Pancreas (tissue), 10 donors: Measurements from ENCODE around the gene CXADR. TPM values are rescaled to one million over a fixed set of nuclear protein-coding genes. Genes with fewer than 3 reads are reported as not detected.

Experiments
- ATAC-seq, 4 donors: fragments of 200-7000 bp; cut with Tn5 transposase; one replicate each; pipeline versions ENCODE4 v1.8.0 to v1.9.1; 2020; ENCODE audit warnings: mild to moderate bottlenecking in 4 of 4, moderate library complexity in 4 of 4
- DNase-seq, 6 donors: peaks; one replicate each; pipeline ENCODE4 v3.0.0-alpha.2; 2020
- FAIRE-seq: peaks from 2 replicates; lab custom pipeline; 2012; peaks lifted over from hg19 to GRCh38; lab: Jason Lieb, UNC
- H3K27ac ChIP-seq, 4 donors: fragments of 200-600 bp; sonication (generic); 1 replicate in 3 of 4; 2 replicates in 1 of 4; pipeline versions ENCODE4 v1.5.0 to v1.8.0; 2020
- H3K27me3 ChIP-seq, 4 donors: fragments of 200-600 bp; one replicate each; pipeline ENCODE4 v1.8.0; 2021
- H3K36me3 ChIP-seq, 3 donors: fragments of 200-600 bp; sonication (generic) in 1 of 3; one replicate each; pipeline versions ENCODE4 v1.5.0 to v1.8.0; 2020 to 2021
- H3K4me1 ChIP-seq, 3 donors: fragments of 200-600 bp; one replicate each; pipeline ENCODE4 v1.8.0; 2021
- H3K4me3 ChIP-seq, 4 donors: fragments of 200-600 bp; sonication (generic) in 2 of 4; one replicate each; pipeline versions ENCODE4 v1.5.0 to v1.8.0; 2020 to 2021
- H3K9me3 ChIP-seq, 4 donors: fragments of 200-600 bp; one replicate each; pipeline ENCODE4 v1.8.0; 2021
- WGBS, 2 donors: extraction: QIAGEN DNeasy Blood & Tissue Kit; methylation state at CpG; one replicate each; pipeline ENCODE4 v1.1.7; 2013; 5-methylcytosine and 5-hydroxymethylcytosine counted together
- intact Hi-C, 3 donors: fragments of 100-400 bp; cut with DNase I; formaldehyde crosslinking; loops; one replicate each; pipeline versions ENCODE4 v1.11.1 to v1.14.2; 2022
- polyA plus RNA-seq, 2 donors: library from polyadenylated mRNA; stranded (reverse); fragments of 200-250 nt; gene quantifications; one replicate each; pipeline ENCODE4 v1.2.3, GENCODE V29; 2013
- total RNA-seq, 6 donors: library from RNA; stranded (reverse); fragmentation: NEBNext Ultra II Directional in 4 of 6; extraction: Animal tissue kit (Norgen Biotek cat#: 25700) in 4 of 6; gene quantifications; one replicate each; pipeline versions ENCODE4 v1.2.1 to v1.2.4, GENCODE V29; 2021 to 2023
- TF ChIP-seq, protein P1 (sequence below), 4 donors: fragments of 200-600 bp; sonication (generic) in 3 of 4; IDR thresholded peaks; one replicate each; pipeline versions ENCODE4 v1.5.0 to v1.8.0; 2021; ENCODE audit warnings: antibody characterized with exemption in 4 of 4
- donor health status: healthy with polysubstance abuse.
- donor health status: DM: no; HTN: no; CAD: no; lungs with moderate emphysema.
- donor health status: DM: no; HTN: no; CAD: no.
- donor health status: control.
- donor health status: control.
- donor health status: Bipolar disorder and iron deficiency.
- donor health status: DM: yes; HTN: yes; CAD: no.
- donor health status: DM: no; HTN: no; CAD: no.
- donor health status: DM: no; HTN: no; CAD: no.
- donor health status: DM: yes; HTN: yes; CAD: no.

CXADR gene
- total and polyA plus RNA-seq, 8 donors, result 5.1 to 24.8 (median 15.1) TPM

DNA sequence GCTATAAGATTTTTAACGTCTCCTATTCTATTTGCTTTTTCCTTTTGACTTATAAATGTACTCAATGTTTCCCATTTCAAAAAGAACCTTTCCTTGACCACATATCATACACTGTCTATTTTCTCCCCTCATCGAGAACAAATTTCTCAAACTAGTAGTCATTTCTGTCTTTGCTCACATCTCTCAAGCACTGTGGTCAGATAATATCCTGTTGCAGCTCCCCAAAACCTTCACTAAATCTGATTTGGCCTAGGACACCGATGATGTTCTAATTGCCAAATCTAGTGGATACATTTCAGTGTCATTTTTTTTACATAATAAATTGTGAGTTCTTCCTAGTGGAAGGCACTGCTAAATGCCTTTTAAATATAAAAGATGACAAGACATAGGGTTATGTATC lies 19.4 kb downstream of the CXADR start:
- TF ChIP-seq, protein P1, sequence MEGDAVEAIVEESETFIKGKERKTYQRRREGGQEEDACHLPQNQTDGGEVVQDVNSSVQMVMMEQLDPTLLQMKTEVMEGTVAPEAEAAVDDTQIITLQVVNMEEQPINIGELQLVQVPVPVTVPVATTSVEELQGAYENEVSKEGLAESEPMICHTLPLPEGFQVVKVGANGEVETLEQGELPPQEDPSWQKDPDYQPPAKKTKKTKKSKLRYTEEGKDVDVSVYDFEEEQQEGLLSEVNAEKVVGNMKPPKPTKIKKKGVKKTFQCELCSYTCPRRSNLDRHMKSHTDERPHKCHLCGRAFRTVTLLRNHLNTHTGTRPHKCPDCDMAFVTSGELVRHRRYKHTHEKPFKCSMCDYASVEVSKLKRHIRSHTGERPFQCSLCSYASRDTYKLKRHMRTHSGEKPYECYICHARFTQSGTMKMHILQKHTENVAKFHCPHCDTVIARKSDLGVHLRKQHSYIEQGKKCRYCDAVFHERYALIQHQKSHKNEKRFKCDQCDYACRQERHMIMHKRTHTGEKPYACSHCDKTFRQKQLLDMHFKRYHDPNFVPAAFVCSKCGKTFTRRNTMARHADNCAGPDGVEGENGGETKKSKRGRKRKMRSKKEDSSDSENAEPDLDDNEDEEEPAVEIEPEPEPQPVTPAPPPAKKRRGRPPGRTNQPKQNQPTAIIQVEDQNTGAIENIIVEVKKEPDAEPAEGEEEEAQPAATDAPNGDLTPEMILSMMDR (IDR thresholded peaks at IDR 0.05), result no peak
- H3K4me1 ChIP-seq, result peaks cover 5 to 7% (median 5%) of the 10 kb centered on the region in 3 donors
- no peaks in the 10 kb centered on the region for H3K27me3 ChIP-seq
- intact Hi-C loops, result no loop called here
- DNase-seq, result no peak
- H3K36me3 ChIP-seq, result no peaks in the 10 kb centered on the region
- no peak overlapping the region for H3K27ac ChIP-seq
- 76 to 77% methylated on average over 3 of the region's 3 CpGs for WGBS, 2 donors
- no peak for ATAC-seq
- no peak overlapping the region for H3K4me3 ChIP-seq
- H3K9me3 ChIP-seq, result no peaks in the 10 kb centered on the region
- no peak for FAIRE-seq

DNA sequence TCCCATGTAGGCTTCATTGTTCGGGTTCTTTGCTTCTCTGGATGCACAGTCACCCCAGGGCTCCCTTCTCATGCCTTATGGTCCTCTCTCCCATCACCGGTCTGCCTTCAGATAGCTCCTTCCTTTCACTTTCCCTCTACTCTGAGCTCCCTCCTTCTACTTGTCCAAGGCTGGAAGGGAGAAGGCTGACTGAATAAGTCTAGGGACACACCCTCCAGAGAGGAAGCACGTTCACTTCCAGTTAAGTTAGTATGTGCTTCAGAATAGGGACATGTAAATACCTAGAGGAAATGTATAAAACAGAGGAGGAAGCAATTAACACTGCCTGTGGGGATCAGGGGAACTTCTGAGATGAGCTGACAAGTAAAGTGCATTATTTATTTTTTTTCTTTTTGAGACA lies 23.5 kb downstream of the CXADR start:
- intact Hi-C loops, result no loop called here
- FAIRE-seq (no peak), ATAC-seq (peak in 2 of 4 donors; percentile 18 to 34), DNase-seq (no peak)
- H3K27me3 ChIP-seq, result no peaks in the 10 kb centered on the region
- H3K27ac ChIP-seq, result no peak overlapping the region
- TF ChIP-seq, protein P1 (IDR thresholded peaks at IDR 0.05), result no peak
- no peaks in the 10 kb centered on the region for H3K9me3 ChIP-seq
- no peaks in the 10 kb centered on the region for H3K36me3 ChIP-seq
- 82 to 88% methylated on average over 3 of the region's 3 CpGs for WGBS, 2 donors
- H3K4me3 ChIP-seq, result no peak overlapping the region
- peaks cover 1 to 20% (median 3%) of the 10 kb centered on the region in 3 donors for H3K4me1 ChIP-seq

DNA sequence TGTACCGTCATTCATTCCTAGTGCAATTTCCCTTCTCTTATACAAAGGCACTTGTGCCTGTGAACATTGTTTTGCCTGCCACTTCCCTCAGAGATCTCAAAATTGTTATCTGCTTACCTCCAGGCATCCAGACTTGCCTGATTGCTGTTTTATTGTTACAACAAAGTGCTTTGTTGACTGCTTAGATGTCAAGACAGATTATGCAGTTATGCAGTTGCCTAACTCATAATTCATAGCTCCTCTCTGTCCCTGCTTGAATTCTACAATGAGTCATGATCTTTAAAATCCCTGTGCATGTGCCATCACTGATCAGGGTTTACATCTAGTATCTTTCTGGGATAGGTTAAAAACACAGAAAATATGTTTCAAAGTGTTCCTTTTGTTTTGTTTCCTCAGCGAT lies 24.5 kb downstream of the CXADR start:
- no peaks in the 10 kb centered on the region for H3K9me3 ChIP-seq
- ATAC-seq (no peak), FAIRE-seq (no peak), DNase-seq (no peak)
- no peaks in the 10 kb centered on the region for H3K36me3 ChIP-seq
- intact Hi-C loops, result no loop called here
- no peak overlapping the region for H3K27ac ChIP-seq
- no peak overlapping the region for H3K4me3 ChIP-seq
- TF ChIP-seq, protein P1 (IDR thresholded peaks at IDR 0.05), result no peak
- 41 to 61% methylated on average over 2 of the region's 2 CpGs for WGBS, 2 donors
- peaks cover 10 to 27% (median 12%) of the 10 kb centered on the region in 3 donors for H3K4me1 ChIP-seq
- no peaks in the 10 kb centered on the region for H3K27me3 ChIP-seq

DNA sequence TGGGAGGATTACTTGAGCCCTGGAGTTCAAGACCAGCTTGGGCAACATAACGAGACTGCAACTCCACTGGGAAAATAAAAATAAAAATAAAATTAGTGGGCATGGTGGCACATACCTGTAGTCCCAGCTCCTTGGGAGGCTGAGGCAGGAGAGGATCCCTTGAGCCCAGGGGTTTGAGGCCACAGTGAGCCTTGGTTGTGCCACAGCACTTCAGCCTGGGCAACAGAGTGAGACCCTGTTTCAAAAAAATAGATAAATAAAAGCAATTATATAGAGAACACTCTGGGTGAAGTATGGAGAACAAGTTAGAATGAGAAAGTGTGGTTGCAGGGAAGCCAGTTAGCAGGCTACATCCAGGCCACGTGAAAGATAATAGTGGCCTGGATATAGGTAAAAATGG lies 25.7 kb downstream of the CXADR start:
- Histone ChIP-seq H3K4me3 (no peak overlapping the region), H3K36me3 (no peaks in the 10 kb centered on the region), H3K27me3 (no peaks in the 10 kb centered on the region), H3K4me1 (peaks cover 21 to 38% (median 24%) of the 10 kb centered on the region in 3 donors), H3K27ac (no peak overlapping the region), H3K9me3 (no peaks in the 10 kb centered on the region)
- WGBS, 2 donors, result 64 to 75% methylated on average over 2 of the region's 2 CpGs
- no peak for FAIRE-seq
- TF ChIP-seq, protein P1 (IDR thresholded peaks at IDR 0.05), result no peak
- intact Hi-C loops, result no loop called here
- ATAC-seq, result no peak
- DNase-seq, result no peak

DNA sequence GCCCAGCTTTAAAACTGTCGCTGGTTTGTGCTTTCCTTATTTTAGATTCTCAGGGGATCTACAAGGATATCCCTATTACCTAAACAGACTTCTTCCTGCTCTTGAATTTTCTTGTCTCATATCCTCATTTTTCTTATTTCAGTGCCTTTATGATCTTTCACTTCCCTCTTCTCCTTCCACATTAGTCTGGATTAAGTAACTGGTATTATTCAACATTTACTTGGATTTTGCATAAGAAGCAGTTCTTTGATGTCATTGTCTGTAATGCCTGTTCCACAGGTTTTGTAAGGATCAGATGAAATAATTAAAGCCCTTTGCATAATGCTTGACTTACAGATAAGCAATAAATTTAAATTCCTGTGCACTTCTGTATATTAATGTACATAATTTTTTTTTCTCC lies 26.5 kb downstream of the CXADR start:
- H3K9me3 ChIP-seq, result no peaks in the 10 kb centered on the region
- no peaks in the 10 kb centered on the region for H3K27me3 ChIP-seq
- peaks cover 21 to 39% (median 24%) of the 10 kb centered on the region in 3 donors for H3K4me1 ChIP-seq
- ATAC-seq (peak in 2 of 4 donors; percentile 6 to 38), FAIRE-seq (no peak), DNase-seq (no peak)
- H3K27ac ChIP-seq, result no peak overlapping the region
- H3K36me3 ChIP-seq, result no peaks in the 10 kb centered on the region
- intact Hi-C loops, result no loop called here
- TF ChIP-seq, protein P1 (IDR thresholded peaks at IDR 0.05), result no peak
- WGBS, 2 donors, result 83 to 84% methylated on average over 1 of the region's 1 CpG
- no peak overlapping the region for H3K4me3 ChIP-seq
